Memory B cell (primary cell): ENCODE results near the gene ATOH1.

Experiments
- ATAC-seq: fragments of 150-1000 bp; cut with Tn5 transposase; 2 replicates; pipeline ENCODE4 v1.10.0; 2021; ENCODE audit warnings: low read depth, mild to moderate bottlenecking, moderate library complexity
- DNase-seq, 2 donors: peaks; one replicate each; pipeline ENCODE4 v3.0.0; 2022; ENCODE audit warnings: low spot score in 2 of 2
- H3K27ac Mint-ChIP-seq: one replicate; pipeline ENCODE4 v1.8.0; 2022; ENCODE audit warnings: mild to moderate bottlenecking, moderate library complexity, mixed read lengths
- H3K27me3 Mint-ChIP-seq: one replicate; pipeline ENCODE4 v1.8.0; 2022; ENCODE audit warnings: mixed read lengths
- H3K36me3 Mint-ChIP-seq: one replicate; pipeline ENCODE4 v1.8.0; 2022; ENCODE audit warnings: mild to moderate bottlenecking, mixed read lengths
- H3K4me1 Mint-ChIP-seq: one replicate; pipeline ENCODE4 v1.8.0; 2022; ENCODE audit warnings: mixed read lengths
- H3K4me3 Mint-ChIP-seq: one replicate; pipeline ENCODE4 v1.8.0; 2022; ENCODE audit warnings: mild to moderate bottlenecking, moderate library complexity, mixed read lengths
- H3K9me3 Mint-ChIP-seq: one replicate; pipeline ENCODE4 v1.8.0; 2022; ENCODE audit warnings: mixed read lengths

Gene ATOH1

DNA sequence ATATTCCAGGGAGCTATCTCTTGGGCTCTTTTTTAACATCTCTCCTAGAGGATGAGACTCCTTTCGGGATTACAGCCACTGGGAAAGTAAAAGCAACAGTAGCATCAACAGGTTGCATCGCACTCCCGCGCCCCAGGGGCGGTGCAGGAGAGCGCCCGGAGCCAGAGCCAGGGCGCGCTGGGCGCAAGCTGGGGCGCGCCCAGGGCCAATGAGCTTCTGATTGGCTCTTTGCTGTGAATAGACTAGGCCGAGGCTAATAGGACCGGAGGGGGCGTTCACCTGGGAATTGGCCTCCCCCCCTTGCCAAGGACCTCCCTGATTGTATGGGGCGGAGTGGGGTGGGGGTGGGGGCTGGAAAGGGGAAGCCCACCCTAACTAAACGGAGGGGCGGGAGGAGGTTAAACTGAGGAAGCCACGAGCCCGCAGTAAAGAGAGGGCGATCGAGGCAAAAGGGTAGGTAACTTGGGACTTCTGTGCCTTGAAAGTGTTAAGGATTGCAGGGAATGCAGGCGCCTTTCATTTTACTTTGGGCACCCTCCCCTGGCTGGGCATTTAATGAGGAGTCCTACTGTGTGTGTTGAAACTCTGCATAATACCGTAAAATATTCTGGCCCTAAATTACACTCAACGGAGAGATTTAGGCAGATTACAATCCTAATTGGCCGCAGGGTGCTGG lies 1.1 kb upstream of the ATOH1 start:
- Mint-ChIP-seq H3K4me1 (peaks cover 4% of the 10 kb centered on the region), H3K9me3 (no peaks in the 10 kb centered on the region), H3K4me3 (no peak overlapping the region), H3K27me3 (peaks cover 23% of the 10 kb centered on the region), H3K27ac (no peak overlapping the region), H3K36me3 (no peaks in the 10 kb centered on the region)
- ATAC-seq = no peak
- DNase-seq = no peak

DNA sequence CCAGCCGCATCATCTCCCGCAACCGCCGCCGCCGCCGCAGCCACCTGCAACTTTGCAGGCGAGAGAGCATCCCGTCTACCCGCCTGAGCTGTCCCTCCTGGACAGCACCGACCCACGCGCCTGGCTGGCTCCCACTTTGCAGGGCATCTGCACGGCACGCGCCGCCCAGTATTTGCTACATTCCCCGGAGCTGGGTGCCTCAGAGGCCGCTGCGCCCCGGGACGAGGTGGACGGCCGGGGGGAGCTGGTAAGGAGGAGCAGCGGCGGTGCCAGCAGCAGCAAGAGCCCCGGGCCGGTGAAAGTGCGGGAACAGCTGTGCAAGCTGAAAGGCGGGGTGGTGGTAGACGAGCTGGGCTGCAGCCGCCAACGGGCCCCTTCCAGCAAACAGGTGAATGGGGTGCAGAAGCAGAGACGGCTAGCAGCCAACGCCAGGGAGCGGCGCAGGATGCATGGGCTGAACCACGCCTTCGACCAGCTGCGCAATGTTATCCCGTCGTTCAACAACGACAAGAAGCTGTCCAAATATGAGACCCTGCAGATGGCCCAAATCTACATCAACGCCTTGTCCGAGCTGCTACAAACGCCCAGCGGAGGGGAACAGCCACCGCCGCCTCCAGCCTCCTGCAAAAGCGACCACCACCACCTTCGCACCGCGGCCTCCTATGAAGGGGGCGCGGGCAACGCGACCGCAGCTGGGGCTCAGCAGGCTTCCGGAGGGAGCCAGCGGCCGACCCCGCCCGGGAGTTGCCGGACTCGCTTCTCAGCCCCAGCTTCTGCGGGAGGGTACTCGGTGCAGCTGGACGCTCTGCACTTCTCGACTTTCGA lies 654 bp downstream of the ATOH1 start:
- Mint-ChIP-seq H3K27me3 (peaks cover 27% of the 10 kb centered on the region), H3K9me3 (no peaks in the 10 kb centered on the region), H3K36me3 (no peaks in the 10 kb centered on the region), H3K27ac (no peak overlapping the region), H3K4me3 (peak overlapping the region; percentile 65), H3K4me1 (peaks cover 5% of the 10 kb centered on the region)
- DNase-seq (no peak), ATAC-seq (no peak)

DNA sequence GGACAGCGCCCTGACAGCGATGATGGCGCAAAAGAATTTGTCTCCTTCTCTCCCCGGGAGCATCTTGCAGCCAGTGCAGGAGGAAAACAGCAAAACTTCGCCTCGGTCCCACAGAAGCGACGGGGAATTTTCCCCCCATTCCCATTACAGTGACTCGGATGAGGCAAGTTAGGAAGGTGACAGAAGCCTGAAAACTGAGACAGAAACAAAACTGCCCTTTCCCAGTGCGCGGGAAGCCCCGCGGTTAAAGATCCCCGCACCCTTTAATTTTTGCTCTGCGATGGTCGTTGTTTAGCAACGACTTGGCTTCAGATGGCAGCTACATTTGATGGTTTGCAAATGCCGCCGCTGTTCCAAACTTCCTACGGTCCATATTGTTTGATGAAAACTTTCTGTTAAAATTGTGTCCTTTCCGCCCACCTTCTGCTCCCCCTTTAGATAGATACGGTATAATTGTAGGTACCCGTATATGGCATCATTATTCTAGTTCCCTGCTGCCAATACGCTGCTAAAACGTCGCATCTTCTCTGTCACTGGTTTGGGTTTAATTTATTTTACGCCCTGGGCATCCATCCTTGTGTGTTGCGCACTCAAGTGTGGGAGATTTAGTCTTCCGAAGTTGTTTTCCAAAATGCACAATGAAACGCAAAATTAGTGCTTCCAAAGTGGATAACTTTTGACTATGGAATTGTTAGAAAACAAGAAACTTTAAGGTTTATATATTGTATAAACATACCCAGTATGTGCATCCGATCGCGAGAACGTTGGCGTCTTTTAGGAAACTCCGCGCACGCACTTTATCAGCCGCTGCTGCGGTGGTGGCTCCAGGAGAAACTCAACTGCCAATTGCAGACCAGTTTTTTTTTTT lies 1.5 kb downstream of the ATOH1 start:
- H3K27me3 Mint-ChIP-seq = peaks cover 27% of the 10 kb centered on the region
- no peaks in the 10 kb centered on the region for H3K9me3 Mint-ChIP-seq
- H3K27ac Mint-ChIP-seq = no peak overlapping the region
- ATAC-seq = no peak
- H3K36me3 Mint-ChIP-seq = no peaks in the 10 kb centered on the region
- no peak for DNase-seq
- peaks cover 7% of the 10 kb centered on the region for H3K4me1 Mint-ChIP-seq
- no peak overlapping the region for H3K4me3 Mint-ChIP-seq

DNA sequence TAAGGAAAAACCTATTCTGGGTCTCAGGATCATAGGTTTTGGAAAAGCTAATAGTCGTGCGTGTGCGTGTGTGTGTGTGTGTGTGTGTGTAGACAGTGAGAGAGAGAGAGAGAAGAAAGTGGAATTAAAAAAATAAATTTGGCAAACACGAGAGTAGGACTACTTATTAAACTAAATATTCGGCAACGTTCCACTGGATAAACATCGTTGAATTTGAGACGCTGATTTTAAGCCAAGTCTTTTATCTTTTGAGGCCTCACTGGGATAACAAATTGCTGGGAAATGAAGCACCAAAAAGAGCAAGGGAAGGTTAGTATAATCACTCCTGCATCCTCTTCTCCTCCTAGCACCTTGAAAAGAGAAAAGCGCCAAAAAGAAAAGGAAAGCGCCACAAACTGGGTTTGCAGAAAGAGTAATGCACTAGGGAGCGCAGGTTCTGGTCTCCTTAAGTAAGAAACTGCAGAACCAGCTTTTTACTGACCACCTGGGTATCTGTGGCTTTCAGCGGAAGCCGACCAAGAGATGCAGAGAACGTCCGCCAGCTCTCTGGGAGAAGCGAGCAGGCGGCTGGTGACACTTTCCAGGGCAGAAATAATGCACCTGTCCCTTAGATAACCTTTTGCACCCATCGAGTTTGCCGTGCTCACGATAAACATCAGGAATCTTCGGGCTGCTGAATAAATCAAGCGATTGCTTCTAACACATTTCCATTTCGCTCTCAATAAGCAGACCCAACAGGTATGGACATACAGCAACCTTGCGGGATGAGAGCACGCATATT lies 3.4 kb downstream of the ATOH1 start:
- no peak overlapping the region for H3K27ac Mint-ChIP-seq
- no peaks in the 10 kb centered on the region for H3K36me3 Mint-ChIP-seq
- ATAC-seq (no peak), DNase-seq (no peak)
- no peaks in the 10 kb centered on the region for H3K9me3 Mint-ChIP-seq
- no peak overlapping the region for H3K4me3 Mint-ChIP-seq
- peaks cover 28% of the 10 kb centered on the region for H3K27me3 Mint-ChIP-seq
- peaks cover 7% of the 10 kb centered on the region for H3K4me1 Mint-ChIP-seq

DNA sequence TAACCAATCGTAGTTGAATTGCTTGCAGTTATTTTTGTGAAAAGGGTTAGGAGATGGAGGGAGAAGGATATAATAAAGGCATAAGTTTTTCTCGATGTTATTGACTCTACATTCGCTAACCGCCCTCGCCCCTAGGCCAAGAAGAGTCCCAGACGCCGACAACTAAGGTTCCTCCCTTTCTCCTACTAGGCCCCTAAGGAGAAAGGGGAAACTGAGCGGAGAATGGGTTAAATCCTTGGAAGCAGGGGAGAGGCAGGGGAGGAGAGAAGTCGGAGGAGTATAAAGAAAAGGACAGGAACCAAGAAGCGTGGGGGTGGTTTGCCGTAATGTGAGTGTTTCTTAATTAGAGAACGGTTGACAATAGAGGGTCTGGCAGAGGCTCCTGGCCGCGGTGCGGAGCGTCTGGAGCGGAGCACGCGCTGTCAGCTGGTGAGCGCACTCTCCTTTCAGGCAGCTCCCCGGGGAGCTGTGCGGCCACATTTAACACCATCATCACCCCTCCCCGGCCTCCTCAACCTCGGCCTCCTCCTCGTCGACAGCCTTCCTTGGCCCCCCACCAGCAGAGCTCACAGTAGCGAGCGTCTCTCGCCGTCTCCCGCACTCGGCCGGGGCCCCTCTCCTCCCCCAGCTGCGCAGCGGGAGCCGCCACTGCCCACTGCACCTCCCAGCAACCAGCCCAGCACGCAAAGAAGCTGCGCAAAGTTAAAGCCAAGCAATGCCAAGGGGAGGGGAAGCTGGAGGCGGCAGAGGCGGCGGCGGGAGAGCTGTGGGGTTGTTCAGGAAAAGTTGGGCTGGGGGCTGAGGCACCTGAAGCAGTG lies 5.9 kb downstream of the ATOH1 start:
- no peaks in the 10 kb centered on the region for H3K9me3 Mint-ChIP-seq
- H3K27me3 Mint-ChIP-seq = peaks cover 21% of the 10 kb centered on the region
- H3K27ac Mint-ChIP-seq = no peak overlapping the region
- DNase-seq (no peak), ATAC-seq (no peak)
- no peaks in the 10 kb centered on the region for H3K36me3 Mint-ChIP-seq
- peaks cover 3% of the 10 kb centered on the region for H3K4me1 Mint-ChIP-seq
- no peak overlapping the region for H3K4me3 Mint-ChIP-seq

DNA sequence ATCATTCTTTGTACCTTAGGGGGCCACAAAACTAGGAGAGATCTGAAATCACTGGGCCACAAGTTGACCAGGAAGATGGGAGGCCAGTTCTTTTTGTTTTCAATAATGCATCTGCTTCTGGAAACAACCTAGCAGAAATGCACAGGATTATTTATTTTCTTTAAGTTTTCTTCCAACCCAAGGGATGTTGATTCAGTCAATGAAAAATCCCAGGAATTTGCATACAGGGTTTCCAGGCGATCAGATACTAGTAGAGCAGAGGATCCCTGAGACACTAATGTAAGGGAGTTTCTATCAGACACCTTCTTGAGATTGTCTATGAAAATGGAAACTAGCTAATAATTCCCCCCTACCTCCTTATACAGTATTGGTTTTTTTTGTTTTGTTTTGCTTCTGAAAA lies 7.4 kb downstream of the ATOH1 start:
- H3K27ac Mint-ChIP-seq = no peak overlapping the region

DNA sequence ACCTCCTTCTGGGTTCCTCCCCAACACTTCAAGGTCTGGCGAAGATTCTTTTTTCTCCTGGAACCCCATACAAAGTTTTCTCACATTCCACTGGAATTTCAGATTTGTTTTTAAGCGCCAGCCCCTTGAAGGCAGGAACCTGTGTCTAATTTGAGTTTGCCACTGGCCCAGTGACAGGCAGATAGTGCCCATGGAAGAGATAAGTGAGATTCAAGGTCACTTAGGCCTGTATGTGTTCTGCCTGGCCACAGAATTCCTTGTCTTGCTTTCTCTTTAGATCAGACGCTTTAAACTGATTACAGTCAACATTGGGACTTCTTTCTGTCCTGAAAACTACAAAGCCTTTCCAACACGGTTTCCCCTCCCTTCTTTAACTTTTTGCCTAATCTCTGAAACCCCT lies 11.2 kb downstream of the ATOH1 start:
- DNase-seq (no peak), ATAC-seq (no peak)
- H3K4me3 Mint-ChIP-seq = no peak overlapping the region
- H3K27ac Mint-ChIP-seq = no peak overlapping the region
- H3K4me1 Mint-ChIP-seq = no peaks in the 10 kb centered on the region
- H3K36me3 Mint-ChIP-seq = no peaks in the 10 kb centered on the region
- H3K9me3 Mint-ChIP-seq = no peaks in the 10 kb centered on the region
- peaks cover 16% of the 10 kb centered on the region for H3K27me3 Mint-ChIP-seq

More for the DNA sequence above, 7.4 kb downstream of the ATOH1 start:
- peaks cover 19% of the 10 kb centered on the region for H3K27me3 Mint-ChIP-seq
- no peak overlapping the region for H3K4me3 Mint-ChIP-seq
- no peaks in the 10 kb centered on the region for H3K36me3 Mint-ChIP-seq
- DNase-seq (no peak), ATAC-seq (no peak)
- no peaks in the 10 kb centered on the region for H3K9me3 Mint-ChIP-seq
- peaks cover 3% of the 10 kb centered on the region for H3K4me1 Mint-ChIP-seq

DNA sequence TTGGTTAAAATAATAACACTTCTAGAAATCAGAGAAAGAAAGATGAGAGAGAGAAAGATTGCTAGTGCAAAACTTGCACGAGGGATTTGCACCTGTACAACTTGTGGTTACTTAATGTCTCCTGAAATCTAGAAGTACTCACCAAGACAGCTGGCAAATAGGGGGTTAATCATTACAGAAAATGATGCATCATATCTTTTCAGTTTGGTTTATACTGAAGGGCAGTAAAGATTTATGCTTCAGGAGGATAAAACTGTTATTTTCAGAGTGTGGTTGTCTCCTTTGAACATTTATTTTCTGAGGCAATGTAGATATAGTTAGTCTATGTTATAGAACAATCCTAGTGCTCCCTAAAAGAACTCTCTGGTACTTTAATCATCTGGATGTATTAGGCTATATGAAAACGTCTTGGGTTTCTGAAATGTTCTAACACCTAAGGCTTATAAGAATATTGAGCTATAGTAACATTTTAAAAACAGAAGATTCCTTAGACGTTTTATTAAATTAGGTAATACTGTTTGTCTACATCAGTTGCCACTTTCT lies 13.3 kb downstream of the ATOH1 start:
- Mint-ChIP-seq H3K27me3 (peaks cover 18% of the 10 kb centered on the region), H3K36me3 (no peaks in the 10 kb centered on the region)
- no peak for ATAC-seq

DNA sequence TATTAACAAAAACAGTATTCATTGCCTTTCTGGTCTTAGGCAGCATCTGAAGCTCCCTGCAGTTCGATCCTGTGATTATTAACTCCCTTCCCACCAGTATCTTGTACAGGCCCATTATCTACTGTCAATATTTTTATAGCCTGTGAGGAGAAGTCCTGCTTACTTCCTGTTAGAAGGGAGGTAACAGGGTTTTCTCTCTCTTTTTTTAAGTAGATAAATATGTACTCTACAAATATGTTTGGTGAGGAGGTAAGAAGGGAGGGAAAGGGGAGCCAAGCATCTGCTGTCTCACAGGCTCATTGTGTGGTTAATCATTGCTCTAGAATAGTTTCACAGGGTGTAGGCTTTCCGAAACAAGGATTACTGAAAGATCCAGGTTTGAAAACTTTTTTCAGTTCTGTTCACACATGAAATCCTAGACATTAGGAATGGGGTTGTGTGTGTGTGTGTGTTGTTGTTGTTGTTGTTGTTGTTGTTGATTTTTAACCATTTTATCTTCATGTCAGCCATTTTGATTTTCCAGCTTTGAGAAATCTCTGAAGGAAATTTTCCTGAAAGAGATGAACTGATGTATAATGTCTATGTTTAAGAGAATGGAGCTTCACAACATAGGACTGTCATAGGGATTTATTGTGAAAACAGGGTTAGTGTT lies 14.2 kb downstream of the ATOH1 start:
- no peaks in the 10 kb centered on the region for H3K36me3 Mint-ChIP-seq
- H3K27me3 Mint-ChIP-seq = peaks cover 20% of the 10 kb centered on the region
- no peak overlapping the region for H3K27ac Mint-ChIP-seq
- no peaks in the 10 kb centered on the region for H3K9me3 Mint-ChIP-seq
- ATAC-seq (no peak), DNase-seq (no peak)
- H3K4me3 Mint-ChIP-seq = no peak overlapping the region
- H3K4me1 Mint-ChIP-seq = no peaks in the 10 kb centered on the region

More for the DNA sequence above, 13.3 kb downstream of the ATOH1 start:
- Mint-ChIP-seq H3K4me1 (no peaks in the 10 kb centered on the region), H3K4me3 (no peak overlapping the region), H3K9me3 (no peaks in the 10 kb centered on the region), H3K27ac (no peak overlapping the region)
- no peak for DNase-seq

DNA sequence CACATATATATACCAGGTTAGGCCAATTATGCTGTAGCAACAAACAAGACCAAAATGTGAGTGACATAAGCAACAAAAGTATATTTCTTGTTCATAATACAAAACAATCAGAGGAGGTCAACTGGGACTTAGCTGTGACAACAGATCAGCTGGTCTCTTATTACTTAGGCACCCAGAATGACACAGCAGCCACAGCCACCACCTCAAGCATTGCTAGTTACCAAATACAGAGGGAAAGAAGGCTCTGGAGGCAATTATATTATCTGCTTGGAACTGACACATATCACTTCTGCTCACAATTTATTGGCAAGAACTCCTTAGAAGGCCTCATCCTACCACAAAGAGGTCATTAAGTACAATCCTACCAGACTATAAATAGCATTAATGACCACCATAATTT lies 15.2 kb downstream of the ATOH1 start:
- DNase-seq (no peak), ATAC-seq (no peak)
- Mint-ChIP-seq H3K27me3 (peaks cover 21% of the 10 kb centered on the region), H3K4me3 (no peak overlapping the region), H3K27ac (no peak overlapping the region), H3K4me1 (no peaks in the 10 kb centered on the region), H3K36me3 (no peaks in the 10 kb centered on the region), H3K9me3 (no peaks in the 10 kb centered on the region)

DNA sequence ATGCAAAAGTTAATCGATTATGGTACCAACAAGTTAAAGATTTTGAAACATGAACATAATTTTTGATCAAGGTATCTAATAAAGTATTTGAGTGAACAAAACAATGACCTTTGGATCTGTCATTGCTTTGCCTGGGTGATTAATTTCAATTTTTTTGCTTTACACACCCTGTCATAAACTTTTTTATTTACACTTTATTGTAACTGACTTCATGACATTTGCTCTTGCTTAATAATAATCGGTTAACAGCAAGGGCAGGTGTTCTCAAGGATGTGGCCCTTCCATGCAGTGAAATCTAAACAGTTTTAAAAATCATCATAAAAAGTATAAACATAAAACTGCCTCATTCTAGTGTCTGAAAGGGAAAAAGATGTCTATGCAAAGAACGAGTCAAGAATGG lies 24.1 kb downstream of the ATOH1 start:
- Mint-ChIP-seq H3K36me3 (no peaks in the 10 kb centered on the region), H3K27ac (no peak overlapping the region), H3K27me3 (peaks cover 2% of the 10 kb centered on the region), H3K4me3 (no peak overlapping the region), H3K4me1 (no peaks in the 10 kb centered on the region), H3K9me3 (no peaks in the 10 kb centered on the region)
- ATAC-seq = no peak
- DNase-seq = no peak

DNA sequence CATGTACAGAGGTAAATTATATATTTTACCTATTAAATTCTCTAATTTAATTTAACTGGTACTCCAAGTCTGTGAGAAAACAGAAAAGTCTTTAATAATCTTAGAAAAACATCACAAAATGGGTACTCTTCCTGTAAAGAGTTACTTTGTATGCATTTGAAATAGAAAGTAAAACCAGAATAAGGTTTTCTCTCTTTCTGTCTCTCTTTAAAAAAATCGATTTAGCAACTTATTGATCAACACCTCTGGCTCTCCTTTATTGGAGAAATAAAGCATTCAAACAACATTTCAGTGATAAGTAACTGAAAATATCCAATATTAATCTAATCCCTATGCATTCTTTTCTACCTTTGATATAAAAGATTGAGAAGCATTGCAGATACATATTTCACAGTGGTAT lies 27.4 kb downstream of the ATOH1 start:
- no peak for ATAC-seq

More for the DNA sequence above, 27.4 kb downstream of the ATOH1 start:
- Mint-ChIP-seq H3K4me3 (no peak overlapping the region), H3K27me3 (no peaks in the 10 kb centered on the region), H3K4me1 (no peaks in the 10 kb centered on the region), H3K27ac (no peak overlapping the region), H3K36me3 (no peaks in the 10 kb centered on the region), H3K9me3 (peaks cover 3% of the 10 kb centered on the region)
- no peak for DNase-seq
